ENCODE data around the gene MSLN. TPM values are rescaled to one million over a fixed set of nuclear protein-coding genes. Genes with fewer than 3 reads are reported as not detected.

The MSLN gene
- 6.5 and 7.6 TPM in 2 replicates for total RNA-seq (2014; rRNA removed; shearing (Covaris generic))

DNA sequence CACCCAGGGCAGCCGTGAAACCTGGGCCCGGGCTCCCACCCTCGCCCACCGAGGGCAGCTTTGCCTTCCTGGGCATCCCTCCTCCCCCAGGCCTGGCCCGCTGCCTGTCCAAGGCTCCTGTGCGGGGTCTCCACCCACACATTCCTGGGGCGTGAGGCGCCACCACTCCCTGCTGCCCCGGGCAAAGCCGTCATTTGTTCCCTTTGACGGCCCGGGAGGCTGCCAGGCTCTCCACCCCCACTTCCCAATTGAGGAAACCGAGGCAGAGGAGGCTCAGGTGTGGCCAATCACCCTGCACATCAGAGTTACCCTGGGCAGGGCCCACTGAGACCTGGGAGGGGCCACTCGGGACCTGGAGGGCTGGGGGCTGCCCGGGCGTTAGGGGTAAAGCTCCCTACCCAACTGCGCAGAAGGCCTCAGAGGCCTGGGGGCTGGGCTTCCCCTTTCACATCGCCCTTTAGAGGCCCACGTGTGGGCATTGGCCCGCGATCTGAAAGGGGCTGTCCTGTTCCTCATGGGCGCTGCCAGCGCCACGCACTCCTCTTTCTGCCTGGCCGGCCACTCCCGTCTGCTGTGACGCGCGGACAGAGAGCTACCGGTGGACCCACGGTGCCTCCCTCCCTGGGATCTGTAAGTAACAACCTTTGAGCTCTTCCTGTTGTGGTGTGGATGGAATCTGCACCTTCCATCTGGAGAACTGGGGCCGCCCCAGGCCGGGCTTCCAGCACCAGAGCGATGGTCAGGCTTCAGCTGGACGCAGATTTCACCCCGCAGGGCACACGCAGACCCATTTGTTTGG, at the start of gene MSLN:
Gene MSLN, plus strand, starts transcription at position 190 of the 799 bp plus-strand sequence. CDS start 1,947 bp downstream, outside the sequence.
- peak; percentile 64 for DNase-seq (ENCODE audit: low spot score)

DNA sequence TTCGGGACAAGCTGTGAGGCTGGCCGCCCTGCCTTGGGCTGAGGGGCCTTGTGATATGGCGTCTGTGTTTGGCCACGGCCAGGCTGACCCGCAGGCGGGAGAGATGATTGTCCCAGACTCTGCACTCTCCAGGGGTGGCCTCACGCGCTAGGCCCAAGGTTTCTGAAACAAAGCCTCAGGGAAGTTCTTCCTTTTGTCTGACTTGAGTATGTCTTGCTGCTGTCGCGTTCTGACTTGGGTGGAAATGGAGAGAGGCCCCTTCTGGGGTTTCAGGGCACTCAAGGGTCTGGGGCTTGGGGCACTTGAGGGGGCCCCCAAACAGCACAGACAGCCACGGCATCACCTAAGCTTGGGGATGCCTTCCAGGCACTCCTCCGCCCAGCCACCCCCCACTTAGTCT, 49.5 kb upstream of the MSLN start:
- DNase-seq (ENCODE audit: low spot score) = no peak

DNA sequence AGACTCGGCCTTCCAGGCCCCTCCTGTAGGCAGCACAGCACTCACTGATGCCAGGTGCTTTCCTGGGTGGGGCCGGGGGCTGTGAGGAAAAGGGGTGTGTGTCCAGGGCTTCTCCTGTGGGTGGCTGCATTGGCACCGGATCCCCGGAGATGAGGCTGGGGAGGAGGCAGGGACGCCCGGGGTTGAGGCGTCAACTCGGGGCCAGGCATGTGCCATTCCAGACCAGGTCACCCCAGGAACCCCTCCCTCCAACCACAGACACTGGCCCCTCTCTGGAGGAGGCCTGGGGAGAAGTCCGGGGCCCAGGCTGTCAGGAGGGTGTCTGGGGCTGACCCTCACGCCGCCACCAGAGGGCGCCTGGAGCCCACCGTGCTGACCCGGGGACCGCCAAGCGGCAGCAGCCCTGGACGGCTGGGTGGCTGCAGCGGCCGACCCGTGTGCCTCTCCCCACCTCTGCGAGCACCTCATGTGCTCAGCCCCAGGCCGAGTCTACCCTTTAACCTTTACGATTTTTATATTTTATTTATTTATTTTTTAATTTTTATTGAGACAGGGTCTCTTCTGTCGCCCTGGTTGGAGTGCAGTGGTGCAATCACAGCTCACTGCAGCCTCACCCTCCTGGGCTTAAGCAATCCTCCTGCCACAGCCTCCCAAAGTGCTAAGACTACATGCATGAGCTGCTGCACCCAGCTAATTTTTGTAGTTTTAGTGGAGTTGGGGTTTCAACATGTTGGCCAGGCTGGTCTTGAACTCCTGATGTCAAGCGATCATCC, 48.8 kb upstream of the MSLN start:
- peak; percentile 79 for DNase-seq (ENCODE audit: low spot score)

DNA sequence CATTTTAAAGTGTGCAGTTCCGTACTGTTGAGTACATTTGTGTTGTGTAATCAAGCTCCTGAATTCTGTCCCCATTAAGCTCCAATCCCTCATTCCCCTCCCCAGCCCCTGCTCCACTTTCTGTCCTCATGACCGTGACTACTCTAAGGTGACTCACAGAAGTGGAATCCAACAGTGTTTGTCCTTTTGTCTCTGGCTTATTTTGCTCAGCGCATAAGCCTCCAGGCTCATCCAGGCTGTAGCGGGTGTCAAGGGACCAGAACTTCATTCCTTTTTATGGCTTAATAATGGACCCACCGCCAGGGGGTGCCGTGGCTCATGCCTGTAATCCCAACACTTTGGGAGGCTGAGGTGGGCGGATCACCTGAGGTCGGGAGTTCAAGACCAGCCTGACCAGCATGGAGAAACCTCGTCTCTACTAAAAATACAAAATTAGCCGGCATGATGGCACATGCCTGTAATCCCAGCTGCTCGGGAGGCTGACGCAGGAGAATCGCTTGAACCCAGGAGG, 47.7 kb upstream of the MSLN start:
- DNase-seq (ENCODE audit: low spot score) = peak; percentile 99

GRCh38 chr16:714079-714478, 46.5 kb upstream of the MSLN start:
- DNase-seq (ENCODE audit: low spot score) = peak; percentile 65

GRCh38 chr16:714558-715476, 45.7 kb upstream of the MSLN start, which contains the start of gene METRN:
Gene METRN, plus strand, starts transcription at chr16:715118. Its CDS starts 172 bp downstream, at chr16:715290.
- DNase-seq (ENCODE audit: low spot score) = peak; percentile 79

- no peak for DNase-seq (ENCODE audit: low spot score)
Measured at GRCh38 chr16:715477-716199, 44.9 kb upstream of the MSLN start.

DNA sequence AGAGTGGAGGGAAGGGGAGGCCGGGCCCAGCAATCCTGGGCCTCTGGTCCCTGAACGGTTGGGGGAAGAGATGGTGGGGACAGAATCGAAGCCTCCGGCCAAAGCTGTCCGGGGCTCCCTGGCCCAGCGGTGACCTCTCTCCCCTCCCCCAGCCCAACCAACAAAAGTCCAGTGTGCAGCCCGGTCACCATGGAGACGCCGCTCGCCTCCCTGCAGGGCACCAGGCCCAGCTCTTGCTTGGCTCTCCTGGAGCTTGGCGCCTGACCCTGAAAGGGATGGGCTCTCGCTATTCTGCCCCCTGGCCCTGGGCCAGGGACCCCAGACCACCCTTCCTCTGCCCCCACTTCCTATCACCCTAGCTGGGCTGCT, 44.4 kb upstream of the MSLN start:
- no peak for DNase-seq (ENCODE audit: low spot score)

DNA sequence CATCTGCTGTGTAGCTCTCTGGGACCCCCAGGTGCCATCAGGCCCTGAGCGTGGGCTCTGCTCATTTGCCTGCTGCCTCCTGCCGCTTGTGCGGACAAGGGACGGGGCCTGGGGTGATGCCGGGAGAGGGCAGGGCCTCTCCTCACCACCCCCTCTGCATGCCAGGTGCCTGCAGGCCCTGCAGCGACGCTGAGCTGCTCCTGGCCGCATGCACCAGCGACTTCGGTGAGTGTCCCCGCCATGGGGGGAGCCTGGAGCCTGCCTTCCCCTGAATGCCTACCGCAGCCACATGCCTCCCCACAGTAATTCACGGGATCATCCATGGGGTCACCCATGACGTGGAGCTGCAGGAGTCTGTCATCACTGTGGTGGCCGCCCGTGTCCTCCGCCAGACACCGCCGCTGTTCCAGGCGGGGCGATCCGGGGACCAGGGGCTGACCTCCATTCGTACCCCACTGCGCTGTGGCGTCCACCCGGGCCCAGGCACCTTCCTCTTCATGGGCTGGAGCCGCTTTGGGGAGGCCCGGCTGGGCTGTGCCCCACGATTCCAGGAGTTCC, 43.7 kb upstream of the MSLN start:
- no peak for DNase-seq (ENCODE audit: low spot score)

GRCh38 chr16:717450-718245, 42.9 kb upstream of the MSLN start:
- no peak for DNase-seq (ENCODE audit: low spot score)

DNA sequence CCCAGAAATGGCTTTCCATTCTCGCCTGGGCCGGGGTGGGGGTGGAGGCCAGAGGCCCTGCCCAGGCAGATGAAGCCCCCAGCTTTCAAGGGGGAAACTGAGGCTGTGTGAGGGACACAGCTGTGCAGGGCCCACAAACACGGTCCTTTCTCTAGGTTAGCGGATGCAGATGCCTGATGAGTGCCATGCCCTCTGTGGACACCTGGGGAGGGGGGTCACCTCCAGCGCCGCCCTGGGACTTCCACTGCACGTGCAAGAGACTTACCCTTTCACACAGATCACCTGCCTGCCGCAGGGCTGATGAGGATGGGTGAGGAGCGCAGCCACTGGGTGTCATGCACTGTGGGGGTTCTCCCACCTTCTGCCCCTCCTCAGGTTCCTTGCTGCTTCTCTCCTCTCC, 42.1 kb upstream of the MSLN start:
- DNase-seq (ENCODE audit: low spot score) = no peak

GRCh38 chr16:718922-719321, 41.6 kb upstream of the MSLN start:
- DNase-seq (ENCODE audit: low spot score) = no peak

DNA sequence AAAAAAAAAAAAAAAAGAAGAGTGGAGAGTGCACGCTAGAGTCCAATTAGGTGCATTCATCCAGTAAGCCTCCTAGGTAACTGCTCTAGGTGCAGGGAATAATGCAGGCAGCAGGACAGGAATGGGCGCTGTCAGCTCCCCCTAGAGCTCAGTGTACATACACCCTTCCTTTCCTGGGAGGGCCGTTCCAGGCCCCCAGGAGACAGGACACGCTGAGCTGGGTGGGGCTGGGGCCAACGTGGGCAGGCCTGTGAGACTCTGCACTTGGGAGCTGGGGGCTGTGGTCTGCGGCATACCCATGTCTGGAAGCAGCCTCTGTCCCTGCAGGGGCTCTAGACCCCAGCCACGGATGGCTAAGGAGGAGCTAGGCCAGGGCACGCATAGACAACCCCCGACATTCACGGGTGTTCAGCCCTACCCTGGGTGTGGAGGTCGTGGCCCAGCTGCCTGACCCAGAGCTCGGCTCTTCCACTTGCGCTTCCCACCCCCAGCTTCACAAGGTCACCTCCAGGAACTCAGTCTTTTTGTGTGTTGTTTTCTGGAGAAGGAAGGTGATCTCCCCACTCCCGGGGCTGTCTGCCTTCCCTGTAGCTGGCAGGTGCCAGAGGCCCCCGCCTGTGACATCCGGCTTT, 40.6 kb upstream of the MSLN start:
- peak; percentile 61 for DNase-seq (ENCODE audit: low spot score)

GRCh38 chr16:720447-720989, 40.0 kb upstream of the MSLN start:
- peak; percentile 74 for DNase-seq (ENCODE audit: low spot score)

DNA sequence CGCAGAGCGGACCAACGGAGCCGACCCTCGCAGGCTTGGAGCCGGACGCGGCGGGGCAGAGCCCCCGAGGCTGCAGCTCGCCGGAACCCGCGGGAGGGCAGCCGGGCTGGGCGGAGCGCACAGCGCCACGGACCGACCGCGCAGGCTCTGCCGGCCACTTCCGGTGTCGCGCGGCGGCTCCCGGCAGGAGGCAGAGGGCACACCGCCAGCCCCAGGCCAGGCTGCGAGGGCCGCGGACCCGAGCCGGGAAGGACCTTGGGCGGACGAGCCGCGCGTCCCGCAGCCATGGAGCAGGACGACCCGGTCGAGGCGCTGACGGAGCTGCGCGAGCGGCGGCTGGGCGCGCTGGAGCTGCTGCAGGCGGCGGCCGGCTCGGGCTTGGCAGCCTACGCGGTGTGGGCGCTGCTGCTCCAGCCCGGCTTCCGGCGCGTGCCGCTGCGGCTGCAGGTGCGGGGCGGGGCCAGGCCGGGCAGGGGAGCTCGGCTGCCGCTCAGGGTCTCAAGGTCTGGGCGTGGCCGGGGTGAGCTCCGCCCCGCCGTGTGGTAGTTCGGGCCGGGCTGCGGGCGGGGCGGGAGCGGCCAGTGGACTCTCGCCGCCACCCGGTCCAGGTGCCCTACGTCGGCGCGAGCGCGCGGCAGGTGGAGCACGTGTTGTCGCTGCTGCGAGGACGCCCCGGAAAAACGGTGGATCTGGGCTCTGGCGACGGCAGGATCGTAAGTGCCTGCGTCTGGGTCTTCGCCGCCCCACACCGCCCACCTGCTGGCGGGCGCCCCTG, 39.4 kb upstream of the MSLN start, which contains the start of gene ANTKMT:
Gene ANTKMT, plus strand, starts transcription at position 157 of the 775 bp plus-strand sequence. Its CDS starts 129 bp downstream, at position 286.
- peak; percentile 70 for DNase-seq (ENCODE audit: low spot score)

- no peak for DNase-seq (ENCODE audit: low spot score)
Measured at GRCh38 chr16:721765-722540, 38.6 kb upstream of the MSLN start.

All from A172 (cell line).